Lower leg skin (tissue), 3 donors: ENCODE results near the gene CPEB3.

Source experiments
- CTCF ChIP-seq, 3 donors: fragments of 450-650 bp; IDR thresholded peaks; one replicate each; pipeline ENCODE4 v1.5.1; 2016; ENCODE audit warnings: antibody characterized with exemption in 3 of 3, mild to moderate bottlenecking in 3 of 3, moderate library complexity in 2 of 3
- POLR2A ChIP-seq, 2 donors: fragments of 450-650 bp; IDR thresholded peaks; one replicate each; pipeline ENCODE4 v1.6.1; 2016 to 2017; ENCODE audit warnings: antibody characterized with exemption in 2 of 2, mild to moderate bottlenecking in 1 of 2, moderate library complexity in 1 of 2

GRCh38 chr10:92001581-92001980, 289.3 kb downstream of the CPEB3 start:
- TF ChIP-seq CTCF (IDR thresholded peaks at IDR 0.05) (no peak), POLR2A (IDR thresholded peaks at IDR 0.05) (no peak)
